ENCODE measurements around the gene IRAG1. TPM values are rescaled to one million over a fixed set of nuclear protein-coding genes. Genes with fewer than 3 reads are reported as not detected.
A peak's percentile ranks its signal among the peaks of the same experiment; 100 is the strongest.
"Not testable (repeated sequence)": the region's sequence is repeated elsewhere in the genome, so short reads cannot be mapped to it uniquely, and the experiment has no call there.

The IRAG1 gene
- total RNA-seq, 1 experiment from 2014 or later = 0.21 TPM

DNA sequence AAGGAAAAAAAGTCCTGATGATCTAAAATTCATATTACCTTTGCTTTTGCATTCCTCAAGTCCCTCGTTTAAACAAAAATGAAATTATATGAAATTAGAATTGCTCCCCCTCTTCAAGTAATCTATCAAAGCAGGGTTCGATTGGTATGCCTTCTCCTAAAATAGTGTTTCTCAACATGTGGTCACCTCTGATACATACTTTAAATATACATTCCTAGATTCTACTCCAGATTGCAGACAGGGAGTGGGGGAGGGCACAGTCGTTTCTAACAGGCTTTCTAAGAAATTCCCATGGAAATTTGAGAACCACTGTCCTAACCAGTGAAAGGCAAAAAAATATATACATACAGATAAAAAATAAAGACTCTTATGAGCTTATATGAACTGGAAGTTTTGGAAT lies 22.6 kb upstream of the IRAG1 start:
- in situ Hi-C loops (cut with HindIII; ENCODE audit: low pct_unique_long_range_greater_than_20kb, low sequenced_read_pairs) = no loop called here
- no peak for DNase-seq (ENCODE audit: low read depth, low spot score)

GRCh38 chr11:10715571-10715970 lies 22.0 kb upstream of the IRAG1 start:
- in situ Hi-C loops (cut with HindIII; ENCODE audit: low pct_unique_long_range_greater_than_20kb, low sequenced_read_pairs) = no loop called here
- no peak for DNase-seq (ENCODE audit: low read depth, low spot score)

DNA sequence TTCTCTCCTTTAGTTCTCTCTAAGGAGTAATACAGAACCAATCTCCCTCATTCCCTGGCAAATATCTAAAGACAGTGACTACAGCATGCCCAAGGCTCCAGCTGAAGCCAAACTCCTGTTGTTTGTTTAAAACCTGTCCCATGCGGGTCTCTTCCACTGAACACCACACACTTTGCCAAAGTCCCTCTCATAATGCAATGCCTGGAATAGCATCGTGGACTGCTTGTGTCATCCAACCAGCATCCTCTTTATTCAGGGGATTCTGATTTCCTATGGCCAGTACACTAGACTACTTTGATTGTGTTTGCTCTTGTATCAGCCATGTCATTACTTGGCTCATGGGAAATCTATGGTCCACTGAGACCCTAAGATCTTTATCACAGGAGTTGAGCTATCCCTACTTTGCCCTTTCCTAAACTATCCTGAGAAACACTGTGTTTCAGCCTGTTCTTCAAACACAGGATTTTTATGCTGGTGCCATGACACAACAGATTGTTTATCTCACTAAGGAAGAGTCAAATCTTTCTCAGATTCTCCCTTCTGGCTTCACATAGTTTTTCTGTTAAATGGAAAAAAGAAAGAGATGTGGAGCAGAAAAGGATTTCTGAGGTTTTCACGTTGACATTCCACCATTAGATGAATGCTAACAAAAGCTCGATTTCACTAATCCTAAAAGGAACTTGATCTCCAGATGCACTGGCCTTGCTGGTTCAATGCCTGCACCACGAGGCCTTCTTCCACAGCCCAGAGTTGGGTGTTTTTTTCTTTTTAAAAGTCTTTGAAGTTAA lies 15.9 kb upstream of the IRAG1 start:
- in situ Hi-C loops (cut with HindIII; ENCODE audit: low pct_unique_long_range_greater_than_20kb, low sequenced_read_pairs) = no loop called here
- DNase-seq (ENCODE audit: low read depth, low spot score) = no peak

- no peak for DNase-seq (ENCODE audit: low read depth, low spot score)
- in situ Hi-C loops (cut with HindIII; ENCODE audit: low pct_unique_long_range_greater_than_20kb, low sequenced_read_pairs) = no loop called here
These were observed 14.6 kb upstream of the IRAG1 start for GRCh38 chr11:10708131-10708530.

GRCh38 chr11:10701982-10702381 lies 8.4 kb upstream of the IRAG1 start:
- in situ Hi-C loops (cut with HindIII; ENCODE audit: low pct_unique_long_range_greater_than_20kb, low sequenced_read_pairs) = no loop called here
- DNase-seq (ENCODE audit: low read depth, low spot score) = no peak

GRCh38 chr11:10699072-10699471 lies 5.5 kb upstream of the IRAG1 start:
- no peak for DNase-seq (ENCODE audit: low read depth, low spot score)
- in situ Hi-C loops (cut with HindIII; ENCODE audit: low pct_unique_long_range_greater_than_20kb, low sequenced_read_pairs) = no loop called here

GRCh38 chr11:10697323-10697620 lies 3.7 kb upstream of the IRAG1 start:
- no peak for DNase-seq (ENCODE audit: low read depth, low spot score)

DNA sequence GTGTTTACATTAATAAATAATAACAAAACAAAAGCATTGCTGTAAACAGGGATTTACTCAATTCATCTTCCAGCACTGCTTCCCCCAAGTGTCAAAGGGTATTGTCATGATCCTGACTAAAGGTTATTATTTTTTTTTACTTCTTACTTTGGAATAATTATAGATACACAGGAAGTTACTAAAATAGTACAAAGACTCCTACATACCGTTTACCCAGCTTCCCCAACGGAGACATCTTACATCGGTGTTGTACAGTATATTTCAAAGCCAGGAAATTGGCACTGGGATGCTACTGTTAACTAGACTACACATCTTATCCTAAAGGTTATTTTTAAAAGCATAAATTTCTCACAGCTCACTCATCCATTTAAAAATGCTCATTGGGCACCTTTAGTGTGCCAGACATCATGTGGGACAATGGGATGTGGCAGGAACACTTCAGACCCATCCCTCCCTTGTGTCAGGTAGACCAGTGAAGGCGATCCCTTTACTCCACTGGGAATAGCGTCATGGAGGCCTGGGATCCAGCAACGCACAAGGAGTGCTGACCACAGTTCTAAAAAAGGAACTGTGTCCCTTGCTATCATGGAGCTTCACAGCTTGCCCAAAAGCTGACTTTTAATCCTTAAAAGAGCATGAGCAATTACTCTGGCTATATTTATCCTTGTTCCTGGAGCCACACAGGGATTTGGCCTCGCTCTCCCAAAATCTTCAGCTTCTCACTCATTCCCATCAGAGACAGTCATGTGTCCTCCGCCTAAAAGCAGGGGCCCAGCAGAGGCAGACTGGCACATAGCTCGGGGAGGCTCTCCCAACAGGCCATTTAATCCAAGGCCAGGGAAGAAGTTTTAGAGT lies 3.1 kb upstream of the IRAG1 start:
- in situ Hi-C loops (cut with HindIII; ENCODE audit: low pct_unique_long_range_greater_than_20kb, low sequenced_read_pairs) = no loop called here
- no peak for DNase-seq (ENCODE audit: low read depth, low spot score)

More at GRCh38 chr11:10697323-10697620, 3.7 kb upstream of the IRAG1 start:
- in situ Hi-C loops (cut with HindIII; ENCODE audit: low pct_unique_long_range_greater_than_20kb, low sequenced_read_pairs) = no loop called here

- no peak for DNase-seq (ENCODE audit: low read depth, low spot score)
- in situ Hi-C loops (cut with HindIII; ENCODE audit: low pct_unique_long_range_greater_than_20kb, low sequenced_read_pairs) = no loop called here
These were observed 2.3 kb upstream of the IRAG1 start for GRCh38 chr11:10695833-10696232.

DNA sequence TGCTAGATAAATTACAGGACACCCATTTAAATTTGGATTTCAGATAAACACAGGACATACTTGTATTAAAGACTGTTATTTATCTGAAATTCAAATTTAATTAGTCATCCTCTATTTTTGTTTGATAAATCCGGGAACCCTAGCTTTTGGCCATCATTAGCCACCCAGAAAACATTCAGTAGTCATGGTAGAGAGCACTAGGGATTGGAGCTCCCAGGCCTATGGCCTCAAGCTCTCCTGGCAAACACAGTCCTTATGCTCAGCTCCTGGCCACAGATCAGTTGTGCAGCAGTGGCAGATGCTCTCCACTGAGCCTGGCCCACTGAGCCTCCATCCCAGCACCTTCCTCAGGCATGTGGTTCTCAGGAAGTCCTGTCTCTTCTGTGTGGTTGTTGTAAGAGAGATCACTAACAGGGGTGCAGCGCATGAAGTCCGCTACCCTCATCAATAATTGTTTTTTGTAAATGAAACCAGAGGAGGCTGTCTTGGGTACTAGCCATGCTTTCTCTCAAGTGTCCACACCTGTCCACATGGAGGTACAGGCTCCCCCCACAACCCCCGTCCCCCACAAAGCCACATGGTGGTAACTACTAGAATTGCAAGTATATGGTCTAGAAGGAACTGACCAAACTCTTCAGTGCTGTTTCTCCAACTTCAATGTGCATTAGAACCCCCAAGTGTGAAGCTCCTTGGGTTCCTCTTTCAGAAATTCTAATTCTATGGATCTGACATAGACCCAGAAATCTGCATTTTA lies 1.1 kb upstream of the IRAG1 start:
- DNase-seq (ENCODE audit: low read depth, low spot score) = no peak
- in situ Hi-C loops (cut with HindIII; ENCODE audit: low pct_unique_long_range_greater_than_20kb, low sequenced_read_pairs) = no loop called here

DNA sequence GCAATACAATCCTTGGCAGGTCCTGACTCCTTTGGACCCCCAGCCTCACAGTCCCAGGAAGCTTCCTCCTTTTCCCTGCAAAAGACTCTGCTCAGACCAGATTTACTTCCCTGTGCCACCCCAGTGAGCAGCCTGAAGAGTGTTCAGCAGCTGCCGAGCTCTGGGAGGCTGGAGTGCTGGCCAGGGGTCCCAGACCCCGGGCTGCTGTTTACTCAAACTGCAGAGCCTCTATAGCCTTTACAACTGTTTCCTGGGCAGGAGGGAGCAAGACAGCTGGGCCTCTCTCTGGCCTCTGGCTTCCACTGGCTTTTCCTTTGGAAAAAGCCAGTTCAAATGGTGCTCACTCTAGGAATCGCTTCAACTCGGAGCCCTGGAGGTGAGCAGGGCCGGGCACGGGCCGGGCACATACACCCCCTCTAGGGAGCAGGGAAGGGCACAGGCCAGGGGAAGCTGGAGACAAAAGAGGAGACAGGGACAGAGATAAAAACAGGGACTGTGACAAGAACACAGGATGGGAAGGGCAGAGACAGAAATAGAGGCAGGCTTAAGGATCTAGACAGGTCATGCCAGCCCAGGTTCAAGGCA lies 932 bp downstream of the IRAG1 start:
- in situ Hi-C loops (cut with HindIII; ENCODE audit: low pct_unique_long_range_greater_than_20kb, low sequenced_read_pairs) = no loop called here
- DNase-seq (ENCODE audit: low read depth, low spot score) = no peak

DNA sequence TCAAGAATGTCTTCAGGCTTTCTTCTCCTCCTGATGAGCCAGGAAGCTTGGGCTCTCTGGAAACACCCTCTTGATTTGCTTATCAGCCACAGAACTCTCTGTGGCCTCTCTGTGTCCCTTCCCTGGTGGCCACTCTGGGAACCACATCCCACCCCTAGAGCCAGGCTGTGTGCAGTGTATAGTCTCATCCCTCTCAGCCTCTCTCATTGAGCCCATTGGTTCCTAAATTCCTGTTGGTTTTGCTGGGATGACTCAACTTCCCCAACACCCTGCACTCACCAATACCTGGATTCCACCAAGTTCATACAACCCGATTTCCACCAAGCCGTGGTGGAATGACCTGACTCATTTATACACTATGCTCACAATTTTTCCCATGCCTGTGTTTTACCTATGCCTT lies 5.2 kb downstream of the IRAG1 start:
- DNase-seq (ENCODE audit: low read depth, low spot score) = peak; percentile 13
- in situ Hi-C loops (cut with HindIII; ENCODE audit: low pct_unique_long_range_greater_than_20kb, low sequenced_read_pairs) = no loop called here

GRCh38 chr11:10686311-10686710 lies 7.2 kb downstream of the IRAG1 start:
- in situ Hi-C loops (cut with HindIII; ENCODE audit: low pct_unique_long_range_greater_than_20kb, low sequenced_read_pairs) = no loop called here

GRCh38 chr11:10683429-10683828 lies 10.1 kb downstream of the IRAG1 start:
- in situ Hi-C loops (cut with HindIII; ENCODE audit: low pct_unique_long_range_greater_than_20kb, low sequenced_read_pairs) = no loop called here
- no peak for DNase-seq (ENCODE audit: low read depth, low spot score)

More at GRCh38 chr11:10686311-10686710, 7.2 kb downstream of the IRAG1 start:
- no peak for DNase-seq (ENCODE audit: low read depth, low spot score)

DNA sequence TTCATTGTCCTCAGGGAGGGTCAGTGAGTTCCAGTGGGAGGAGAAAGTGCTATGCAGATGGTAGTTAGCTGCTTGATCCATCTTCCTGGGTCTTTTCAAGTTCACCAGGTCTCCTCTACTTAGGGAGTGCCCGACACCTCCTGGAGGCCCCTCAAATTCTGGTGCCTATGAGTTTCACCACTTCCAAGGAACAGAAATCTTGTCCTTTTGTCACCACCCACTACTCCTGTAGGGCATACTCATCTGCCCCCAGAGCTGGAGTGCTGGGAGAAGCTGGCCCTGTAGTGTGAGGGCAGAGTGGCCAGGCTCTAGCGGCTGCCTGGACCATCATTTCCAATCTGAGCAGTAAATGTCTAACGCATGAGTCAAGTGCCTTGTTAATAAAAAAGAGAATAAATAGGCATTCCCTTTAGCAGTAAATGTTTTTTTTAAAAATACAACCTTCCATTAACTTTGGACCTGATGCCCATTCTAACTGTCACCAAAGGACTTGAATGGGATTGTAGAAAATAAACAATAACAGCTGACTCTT lies 12.5 kb downstream of the IRAG1 start:
- no peak for DNase-seq (ENCODE audit: low read depth, low spot score)
- in situ Hi-C loops (cut with HindIII; ENCODE audit: low pct_unique_long_range_greater_than_20kb, low sequenced_read_pairs) = no loop called here

DNA sequence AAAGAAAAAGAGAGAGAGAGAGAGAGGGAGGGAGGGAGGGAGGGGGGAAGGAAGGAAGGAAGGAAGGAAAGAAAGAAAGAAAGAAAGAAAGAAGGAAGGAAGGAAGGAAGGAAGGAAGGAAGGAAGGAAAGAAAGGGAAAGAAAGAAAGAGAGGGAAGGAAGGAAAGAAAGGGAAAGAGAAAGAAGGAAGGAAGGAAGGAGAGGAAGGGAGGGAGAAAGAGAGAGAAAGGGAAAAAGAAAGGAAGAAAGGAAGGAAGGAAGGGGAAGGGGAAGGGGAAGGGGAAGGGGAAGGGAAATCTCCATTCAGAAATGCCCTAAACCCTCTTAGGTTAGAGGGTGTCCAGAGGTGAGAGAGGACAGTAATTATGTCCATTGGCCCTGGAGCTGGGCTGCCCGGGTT lies 13.3 kb downstream of the IRAG1 start:
- DNase-seq (ENCODE audit: low read depth, low spot score); in situ Hi-C loops (cut with HindIII; ENCODE audit: low pct_unique_long_range_greater_than_20kb, low sequenced_read_pairs): not testable (repeated sequence)

- in situ Hi-C loops (cut with HindIII; ENCODE audit: low pct_unique_long_range_greater_than_20kb, low sequenced_read_pairs) = no loop called here
These were observed 13.9 kb downstream of the IRAG1 start for GRCh38 chr11:10679644-10680043.

GRCh38 chr11:10678101-10678500 lies 15.5 kb downstream of the IRAG1 start:
- no peak for DNase-seq (ENCODE audit: low read depth, low spot score)
- in situ Hi-C loops (cut with HindIII; ENCODE audit: low pct_unique_long_range_greater_than_20kb, low sequenced_read_pairs) = no loop called here

More at GRCh38 chr11:10679644-10680043, 13.9 kb downstream of the IRAG1 start:
- DNase-seq (ENCODE audit: low read depth, low spot score) = no peak
